IPS-20b (cell line): ENCODE results near the gene TWIST2.

Source experiments
- H3K27ac ChIP-seq: one replicate; pipeline ENCODE4 v1.5.1; 2013; ENCODE audit warnings: low read length
- H3K27me3 ChIP-seq: 2 replicates; pipeline ENCODE4 v1.6.1; 2013; ENCODE audit warnings: mild to moderate bottlenecking, low read length, inconsistent platforms; ENCODE audit not compliant: insufficient read depth
- H3K36me3 ChIP-seq: 2 replicates; pipeline ENCODE4 v1.6.1; 2013; ENCODE audit warnings: low read depth, mild to moderate bottlenecking, inconsistent platforms, low read length, moderate library complexity; ENCODE audit not compliant: insufficient read depth
- H3K4me1 ChIP-seq: 2 replicates; pipeline ENCODE4 v1.6.1; 2013; ENCODE audit warnings: mild to moderate bottlenecking, control low read depth, inconsistent platforms, low read length, moderate library complexity; ENCODE audit not compliant: insufficient read depth
- H3K4me3 ChIP-seq: 2 replicates; pipeline ENCODE4 v1.5.1; 2013; ENCODE audit warnings: mild to moderate bottlenecking, low read length, inconsistent platforms
- H3K9ac ChIP-seq: 2 replicates; pipeline ENCODE4 v1.6.1; 2013; ENCODE audit warnings: low read depth, mild to moderate bottlenecking, inconsistent platforms, low read length, moderate library complexity
- H3K9me3 ChIP-seq: 2 replicates; pipeline ENCODE4 v1.6.1; 2013; ENCODE audit warnings: mild to moderate bottlenecking, low read depth, low read length, inconsistent platforms; ENCODE audit not compliant: insufficient read depth

TWIST2 gene

DNA sequence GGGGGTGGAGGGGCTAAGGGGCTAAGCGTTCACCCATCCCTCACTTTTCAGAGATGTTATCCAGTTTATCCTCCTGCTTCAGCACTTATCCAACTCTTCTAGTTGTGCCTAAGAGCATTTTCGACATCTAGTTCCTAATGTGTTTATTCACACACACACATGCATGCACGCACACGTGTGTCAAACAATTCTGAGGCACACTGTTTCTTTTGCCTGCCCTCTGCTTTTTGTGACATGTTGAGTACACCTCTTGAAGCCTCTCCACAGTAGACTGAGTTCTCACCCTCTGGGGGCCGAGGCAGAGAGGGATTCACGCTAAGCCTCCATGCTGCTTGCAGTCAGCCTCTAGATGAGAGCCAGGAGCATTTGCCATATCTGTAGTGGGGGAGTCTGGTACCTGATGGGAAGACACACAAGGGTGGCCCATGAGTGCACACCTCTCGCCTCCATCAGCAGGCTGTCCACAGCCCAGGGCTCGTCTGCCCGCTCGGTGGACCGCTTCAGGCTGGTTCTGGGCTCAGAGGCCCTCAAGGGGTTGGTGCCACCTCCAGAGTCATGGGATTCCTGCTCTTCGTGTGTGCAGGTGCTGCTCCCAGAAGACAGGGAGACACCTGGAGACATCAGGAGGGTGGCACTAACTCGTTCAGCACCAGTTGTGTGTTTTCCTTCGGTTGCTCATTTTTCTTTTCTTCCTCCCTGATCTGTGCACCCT, 11.9 kb downstream of the TWIST2 start:
- Histone ChIP-seq H3K9me3 (no peaks in the 10 kb centered on the region), H3K27ac (no peak overlapping the region), H3K4me3 (no peak overlapping the region), H3K27me3 (peaks cover 15% of the 10 kb centered on the region), H3K9ac (no peak overlapping the region), H3K4me1 (peaks cover 8% of the 10 kb centered on the region; the same call in 1 of the 2 replicates), H3K36me3 (no peaks in the 10 kb centered on the region)

DNA sequence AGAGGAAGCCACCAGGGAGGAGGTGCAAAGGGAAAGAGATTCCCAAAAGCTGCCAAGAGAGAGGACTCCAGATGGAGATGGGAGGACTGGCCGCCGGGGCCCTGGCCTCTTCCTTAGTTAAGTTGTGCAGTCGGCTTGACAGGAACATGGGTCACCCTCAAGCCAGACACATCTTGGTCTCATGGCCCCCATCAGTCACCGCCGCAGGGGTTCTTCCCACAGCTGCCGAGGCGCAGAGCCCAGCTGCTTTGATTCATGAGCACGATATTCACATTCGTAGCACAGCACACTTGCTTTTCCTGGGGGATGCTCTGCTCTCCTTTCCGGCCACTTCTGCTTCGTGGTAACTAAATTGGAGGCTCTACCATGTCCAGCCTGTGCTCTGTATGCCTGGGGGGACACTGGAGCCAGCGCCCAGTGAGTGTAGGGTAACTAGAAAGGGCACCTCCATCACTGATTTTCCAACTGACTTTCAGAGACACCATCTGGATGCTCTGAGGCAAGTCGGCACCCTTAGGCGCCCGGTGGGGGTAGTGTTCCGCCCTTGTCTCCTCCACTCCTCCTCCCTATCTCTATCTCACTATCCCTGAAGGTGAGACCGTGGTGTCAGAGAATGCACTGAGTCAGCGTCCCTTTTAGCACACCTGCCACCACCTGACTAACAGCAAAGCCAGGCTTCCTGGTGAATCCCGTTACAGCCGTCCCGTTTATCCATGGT, 13.3 kb downstream of the TWIST2 start:
- H3K4me3 ChIP-seq, result no peak overlapping the region
- H3K27me3 ChIP-seq, result peaks cover 6% of the 10 kb centered on the region; the same call in 1 of the 2 replicates
- H3K9ac ChIP-seq, result no peak overlapping the region
- H3K36me3 ChIP-seq, result no peaks in the 10 kb centered on the region
- H3K27ac ChIP-seq, result no peak overlapping the region
- peaks cover 8% of the 10 kb centered on the region; the same call in 1 of the 2 replicates for H3K4me1 ChIP-seq
- no peaks in the 10 kb centered on the region for H3K9me3 ChIP-seq

- no peak overlapping the region for H3K4me3 ChIP-seq
- H3K36me3 ChIP-seq, result no peaks in the 10 kb centered on the region
- H3K9me3 ChIP-seq, result no peaks in the 10 kb centered on the region
- no peak overlapping the region for H3K9ac ChIP-seq
- no peak overlapping the region for H3K27ac ChIP-seq
- peaks cover 6% of the 10 kb centered on the region; the same call in 1 of the 2 replicates for H3K27me3 ChIP-seq
- H3K4me1 ChIP-seq, result peaks cover 8% of the 10 kb centered on the region; the same call in 1 of the 2 replicates
Observed at GRCh38 chr2:238861766-238862315, 14.0 kb downstream of the TWIST2 start.

DNA sequence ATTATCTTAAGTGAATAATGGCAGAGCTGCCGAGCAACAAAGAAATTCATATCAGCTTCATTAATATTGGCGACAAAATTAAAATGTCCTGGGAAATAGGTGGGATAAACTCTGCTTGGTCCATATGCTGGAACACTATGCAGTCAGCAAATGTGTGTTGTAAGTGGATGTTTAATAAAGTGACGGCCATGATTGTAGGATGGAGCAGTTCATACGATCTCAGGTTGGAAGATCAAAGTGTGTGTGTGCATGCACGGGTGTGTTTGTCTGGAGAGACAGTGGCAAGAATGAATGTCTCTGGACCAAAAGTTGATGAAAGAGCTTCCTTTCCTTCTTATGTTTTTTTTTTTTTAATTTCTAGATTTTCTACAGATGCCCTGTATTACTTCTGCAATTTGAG, 14.8 kb downstream of the TWIST2 start:
- Histone ChIP-seq H3K27me3 (peaks cover 6% of the 10 kb centered on the region; the same call in 1 of the 2 replicates), H3K4me3 (no peak overlapping the region), H3K9ac (no peak overlapping the region)

GRCh38 chr2:238863231-238863630, 15.3 kb downstream of the TWIST2 start:
- Histone ChIP-seq H3K27me3 (peaks cover 6% of the 10 kb centered on the region; the same call in 1 of the 2 replicates), H3K4me3 (no peak overlapping the region), H3K9me3 (no peaks in the 10 kb centered on the region), H3K4me1 (peaks cover 8% of the 10 kb centered on the region; the same call in 1 of the 2 replicates), H3K9ac (no peak overlapping the region), H3K27ac (no peak overlapping the region), H3K36me3 (no peaks in the 10 kb centered on the region)

More for the DNA sequence above, 14.8 kb downstream of the TWIST2 start:
- Histone ChIP-seq H3K4me1 (peaks cover 8% of the 10 kb centered on the region; the same call in 1 of the 2 replicates), H3K9me3 (no peaks in the 10 kb centered on the region), H3K36me3 (no peaks in the 10 kb centered on the region), H3K27ac (no peak overlapping the region)

- peaks cover 8% of the 10 kb centered on the region; the same call in 1 of the 2 replicates for H3K4me1 ChIP-seq
- H3K27ac ChIP-seq, result no peak overlapping the region
- peaks cover 6% of the 10 kb centered on the region; the same call in 1 of the 2 replicates for H3K27me3 ChIP-seq
- H3K9ac ChIP-seq, result no peak overlapping the region
- no peak overlapping the region for H3K4me3 ChIP-seq
- H3K36me3 ChIP-seq, result no peaks in the 10 kb centered on the region
- no peaks in the 10 kb centered on the region for H3K9me3 ChIP-seq
Observed at GRCh38 chr2:238863749-238864206, 15.9 kb downstream of the TWIST2 start.

- Histone ChIP-seq H3K27ac (no peak overlapping the region), H3K27me3 (peaks cover 6% of the 10 kb centered on the region; the same call in 1 of the 2 replicates), H3K4me3 (no peak overlapping the region), H3K36me3 (no peaks in the 10 kb centered on the region), H3K9me3 (no peaks in the 10 kb centered on the region), H3K4me1 (peaks cover 8% of the 10 kb centered on the region; the same call in 1 of the 2 replicates), H3K9ac (no peak overlapping the region)
Observed at GRCh38 chr2:238864207-238865014, 16.5 kb downstream of the TWIST2 start.

- H3K4me3 ChIP-seq, result no peak overlapping the region
- H3K27ac ChIP-seq, result no peak overlapping the region
Observed at GRCh38 chr2:238865015-238865719, 17.3 kb downstream of the TWIST2 start.

DNA sequence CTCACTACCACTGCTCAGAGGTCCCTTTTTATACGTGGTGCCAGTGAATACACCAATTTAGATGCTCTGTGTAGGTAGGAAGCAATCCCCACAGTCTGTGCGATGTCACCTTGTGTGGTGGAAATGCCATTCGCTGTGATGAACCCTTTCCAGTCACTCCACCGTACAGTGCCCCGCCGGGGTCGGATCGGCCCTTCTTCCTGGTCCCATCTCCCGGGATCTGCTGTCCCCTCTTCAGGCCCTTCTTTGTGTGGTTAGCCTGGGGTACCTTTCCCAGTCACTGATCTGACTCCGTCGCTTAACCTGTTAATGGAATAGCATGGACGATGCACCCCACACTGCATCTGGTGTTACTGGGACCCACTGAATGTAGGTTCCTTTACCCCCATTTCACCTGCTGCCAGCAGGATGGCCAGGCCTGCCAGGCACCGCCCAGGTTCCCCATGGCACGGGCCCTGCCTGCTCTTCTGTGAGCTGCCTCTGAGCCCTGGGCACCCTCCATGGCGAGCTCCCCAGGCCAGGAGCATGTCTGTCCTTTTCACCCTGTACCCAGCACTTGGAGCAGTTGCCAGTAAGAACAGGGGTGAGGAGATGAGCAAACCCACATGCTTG, 18.0 kb downstream of the TWIST2 start:
- Histone ChIP-seq H3K27me3 (peaks cover 6% of the 10 kb centered on the region; the same call in 1 of the 2 replicates), H3K9me3 (no peaks in the 10 kb centered on the region), H3K4me1 (peaks cover 8% of the 10 kb centered on the region; the same call in 1 of the 2 replicates), H3K4me3 (no peak overlapping the region), H3K27ac (no peak overlapping the region), H3K36me3 (no peaks in the 10 kb centered on the region), H3K9ac (no peak overlapping the region)

More at GRCh38 chr2:238865015-238865719, 17.3 kb downstream of the TWIST2 start:
- Histone ChIP-seq H3K4me1 (peaks cover 8% of the 10 kb centered on the region; the same call in 1 of the 2 replicates), H3K9me3 (no peaks in the 10 kb centered on the region), H3K36me3 (no peaks in the 10 kb centered on the region), H3K27me3 (peaks cover 6% of the 10 kb centered on the region; the same call in 1 of the 2 replicates), H3K9ac (no peak overlapping the region)

DNA sequence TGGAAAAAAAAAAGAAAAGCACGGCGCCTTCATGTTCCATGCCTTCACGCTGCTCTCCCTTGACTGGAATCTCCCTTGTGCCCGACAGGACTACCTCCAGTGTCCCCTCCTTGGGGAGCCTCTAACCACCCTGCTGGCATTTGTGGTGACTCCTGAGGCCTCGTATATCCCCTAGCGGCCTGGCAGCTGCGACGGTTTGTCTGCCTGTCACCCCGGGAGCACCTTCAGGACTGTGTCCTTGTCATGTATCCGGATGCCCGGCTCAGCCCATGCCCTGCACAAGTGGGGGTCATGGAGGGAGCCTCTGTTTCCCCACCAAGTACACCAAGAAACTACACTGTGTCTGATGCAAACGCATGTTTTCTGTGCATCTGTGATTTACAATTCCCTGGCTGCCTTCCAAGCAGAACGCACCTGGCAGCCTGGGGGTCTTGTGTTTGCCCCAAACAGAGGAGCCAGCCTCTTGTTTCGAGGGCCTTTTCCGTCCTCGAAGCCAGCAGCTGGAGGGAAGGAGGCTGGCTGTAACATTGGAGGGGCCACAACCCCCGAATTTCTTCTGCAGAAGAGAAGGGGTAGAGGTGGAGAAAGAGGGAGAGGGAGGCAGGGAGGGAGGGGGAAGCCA, 18.9 kb downstream of the TWIST2 start:
- peaks cover 6% of the 10 kb centered on the region; the same call in 1 of the 2 replicates for H3K27me3 ChIP-seq
- H3K4me1 ChIP-seq, result peaks cover 8% of the 10 kb centered on the region; the same call in 1 of the 2 replicates
- H3K4me3 ChIP-seq, result no peak overlapping the region
- no peak overlapping the region for H3K27ac ChIP-seq
- no peaks in the 10 kb centered on the region for H3K9me3 ChIP-seq
- H3K36me3 ChIP-seq, result no peaks in the 10 kb centered on the region
- no peak overlapping the region for H3K9ac ChIP-seq
